ENCODE results near the gene CEMIP.

CEMIP gene

GRCh38 chr15:80902298-80902801 is 123.2 kb downstream of the CEMIP start:
- Histone ChIP-seq H3K27me3 (replicated peaks; ENCODE audit: insufficient read depth, low read length) (no peaks in the 10 kb centered on the region), H3K36me3 (replicated peaks; ENCODE audit: insufficient read depth, low read length) (no peaks in the 10 kb centered on the region), H3K4me1 (ENCODE audit: low read length) (no peaks in the 10 kb centered on the region), H3K9ac (ENCODE audit: low read length) (no peak overlapping the region), H3F3A (ENCODE audit: insufficient read depth, low read length) (no peaks in the 10 kb centered on the region), H2AFZ (ENCODE audit: low read length) (no peak overlapping the region), H3K9me2 (replicated peaks; ENCODE audit: insufficient read depth, low read length) (no peaks in the 10 kb centered on the region), H4K20me1 (ENCODE audit: insufficient read depth, low read length) (no peaks in the 10 kb centered on the region), H3K9me3 (replicated peaks; ENCODE audit: insufficient read depth, low read length) (no peaks in the 10 kb centered on the region), H3K4me3 (ENCODE audit: low read length) (no peak overlapping the region), H3K27ac (ENCODE audit: low read length) (no peak overlapping the region), H3K79me2 (ENCODE audit: low read length) (no peaks in the 10 kb centered on the region), H3K4me2 (ENCODE audit: low read depth, low read length) (no peak overlapping the region)
- TF ChIP-seq EZH2phosphoT487 (IDR thresholded peaks at IDR 0.05; ENCODE audit: low read length) (no peak), EZH2 (optimal IDR thresholded peaks at IDR 0.05; ENCODE audit: low read depth, low read length) (no peak)
- TF ChIP-seq, protein P1, sequence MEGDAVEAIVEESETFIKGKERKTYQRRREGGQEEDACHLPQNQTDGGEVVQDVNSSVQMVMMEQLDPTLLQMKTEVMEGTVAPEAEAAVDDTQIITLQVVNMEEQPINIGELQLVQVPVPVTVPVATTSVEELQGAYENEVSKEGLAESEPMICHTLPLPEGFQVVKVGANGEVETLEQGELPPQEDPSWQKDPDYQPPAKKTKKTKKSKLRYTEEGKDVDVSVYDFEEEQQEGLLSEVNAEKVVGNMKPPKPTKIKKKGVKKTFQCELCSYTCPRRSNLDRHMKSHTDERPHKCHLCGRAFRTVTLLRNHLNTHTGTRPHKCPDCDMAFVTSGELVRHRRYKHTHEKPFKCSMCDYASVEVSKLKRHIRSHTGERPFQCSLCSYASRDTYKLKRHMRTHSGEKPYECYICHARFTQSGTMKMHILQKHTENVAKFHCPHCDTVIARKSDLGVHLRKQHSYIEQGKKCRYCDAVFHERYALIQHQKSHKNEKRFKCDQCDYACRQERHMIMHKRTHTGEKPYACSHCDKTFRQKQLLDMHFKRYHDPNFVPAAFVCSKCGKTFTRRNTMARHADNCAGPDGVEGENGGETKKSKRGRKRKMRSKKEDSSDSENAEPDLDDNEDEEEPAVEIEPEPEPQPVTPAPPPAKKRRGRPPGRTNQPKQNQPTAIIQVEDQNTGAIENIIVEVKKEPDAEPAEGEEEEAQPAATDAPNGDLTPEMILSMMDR (IDR thresholded peaks at IDR 0.05; ENCODE audit: low read length), result no peak
- no peak for DNase-seq

GRCh38 chr15:80904998-80905397 is 125.8 kb downstream of the CEMIP start:
- Histone ChIP-seq H3K4me1 (ENCODE audit: low read length) (no peaks in the 10 kb centered on the region), H3K4me3 (ENCODE audit: low read length) (no peak overlapping the region), H3K4me2 (ENCODE audit: low read depth, low read length) (no peak overlapping the region), H3K79me2 (ENCODE audit: low read length) (no peaks in the 10 kb centered on the region), H3K9me3 (replicated peaks; ENCODE audit: insufficient read depth, low read length) (no peaks in the 10 kb centered on the region), H3K9me2 (replicated peaks; ENCODE audit: insufficient read depth, low read length) (no peaks in the 10 kb centered on the region), H3K36me3 (replicated peaks; ENCODE audit: insufficient read depth, low read length) (no peaks in the 10 kb centered on the region), H4K20me1 (ENCODE audit: insufficient read depth, low read length) (no peaks in the 10 kb centered on the region), H2AFZ (ENCODE audit: low read length) (no peak overlapping the region), H3K9ac (ENCODE audit: low read length) (no peak overlapping the region), H3F3A (ENCODE audit: insufficient read depth, low read length) (no peaks in the 10 kb centered on the region), H3K27ac (ENCODE audit: low read length) (no peak overlapping the region), H3K27me3 (replicated peaks; ENCODE audit: insufficient read depth, low read length) (no peaks in the 10 kb centered on the region)
- no peak for DNase-seq
- TF ChIP-seq EZH2 (optimal IDR thresholded peaks at IDR 0.05; ENCODE audit: low read depth, low read length), result no peak
- no peak for TF ChIP-seq EZH2phosphoT487 (IDR thresholded peaks at IDR 0.05; ENCODE audit: low read length)
- TF ChIP-seq, protein P1 (IDR thresholded peaks at IDR 0.05; ENCODE audit: low read length), result no peak

DNA sequence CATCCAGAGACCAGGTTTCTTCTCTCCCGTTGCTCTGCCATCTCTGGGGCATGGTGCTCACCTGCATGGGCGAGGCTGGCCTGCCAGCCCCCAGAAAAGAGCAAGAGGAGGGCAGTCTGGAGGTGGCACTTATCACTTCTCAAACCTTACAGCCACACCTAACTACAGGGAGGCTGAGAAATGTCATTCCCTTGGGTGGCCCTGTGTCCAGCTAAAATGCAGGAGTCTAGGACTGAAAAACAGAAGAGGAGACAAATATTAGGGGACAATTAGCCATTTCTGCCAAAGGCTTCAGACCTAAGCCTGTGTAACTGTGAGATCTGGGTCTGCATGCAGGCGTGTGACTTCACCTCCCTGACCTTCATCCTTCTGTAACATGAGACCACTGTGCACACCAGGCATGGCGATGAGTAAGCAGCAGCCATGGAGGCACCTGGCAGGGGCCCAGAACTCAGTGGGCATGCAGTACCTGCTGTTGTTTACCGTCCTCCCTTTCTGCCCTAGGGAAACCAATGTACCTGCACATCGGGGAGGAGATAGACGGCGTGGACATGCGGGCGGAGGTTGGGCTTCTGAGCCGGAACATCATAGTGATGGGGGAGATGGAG is 127.1 kb downstream of the CEMIP start:
- H3K4me3 ChIP-seq (ENCODE audit: low read length), result no peak overlapping the region
- H3K27ac ChIP-seq (ENCODE audit: low read length), result no peak overlapping the region
- no peak for TF ChIP-seq EZH2phosphoT487 (IDR thresholded peaks at IDR 0.05; ENCODE audit: low read length)
- TF ChIP-seq EZH2 (optimal IDR thresholded peaks at IDR 0.05; ENCODE audit: low read depth, low read length), result no peak
- TF ChIP-seq, protein P1 (IDR thresholded peaks at IDR 0.05; ENCODE audit: low read length), result no peak
- H3K9me2 ChIP-seq (replicated peaks; ENCODE audit: insufficient read depth, low read length), result no peaks in the 10 kb centered on the region
- H3K9ac ChIP-seq (ENCODE audit: low read length), result no peak overlapping the region
- H2AFZ ChIP-seq (ENCODE audit: low read length), result no peak overlapping the region
- no peaks in the 10 kb centered on the region for H3K79me2 ChIP-seq (ENCODE audit: low read length)
- no peaks in the 10 kb centered on the region for H3K9me3 ChIP-seq (replicated peaks; ENCODE audit: insufficient read depth, low read length)
- H3K4me2 ChIP-seq (ENCODE audit: low read depth, low read length), result no peak overlapping the region
- DNase-seq, result no peak
- H3K36me3 ChIP-seq (replicated peaks; ENCODE audit: insufficient read depth, low read length), result no peaks in the 10 kb centered on the region
- H3F3A ChIP-seq (ENCODE audit: insufficient read depth, low read length), result no peaks in the 10 kb centered on the region
- H3K4me1 ChIP-seq (ENCODE audit: low read length), result no peaks in the 10 kb centered on the region
- H4K20me1 ChIP-seq (ENCODE audit: insufficient read depth, low read length), result no peaks in the 10 kb centered on the region
- H3K27me3 ChIP-seq (replicated peaks; ENCODE audit: insufficient read depth, low read length), result no peaks in the 10 kb centered on the region

Data from MM.1S (cell line).